MM.1S (cell line): ENCODE results near the gene MTMR2.

Experiments used
- DNase-seq: peaks from one replicate; pipeline ENCODE4 v3.0.0-alpha.2; 2015
- H2AFZ ChIP-seq: fragments of 300-600 bp; sonication (generic); 2 replicates; pipeline ENCODE4 v1.6.0; 2016; ENCODE audit warnings: antibody characterized with exemption, low read length
- H3F3A ChIP-seq: fragments of 300-600 bp; sonication (generic); 2 replicates; pipeline ENCODE4 v1.6.1; 2016; ENCODE audit warnings: mild to moderate bottlenecking, antibody characterized with exemption, low read length, moderate library complexity, mixed read lengths; ENCODE audit not compliant: insufficient read depth
- H3K27ac ChIP-seq: fragments of 300-600 bp; sonication (generic); 2 replicates; pipeline ENCODE4 v1.5.1; 2016; ENCODE audit warnings: mild to moderate bottlenecking, low read length
- H3K27me3 ChIP-seq: fragments of 300-600 bp; sonication (generic); replicated peaks from 2 replicates; pipeline ENCODE4 v1.6.0; 2016; ENCODE audit warnings: low read length; ENCODE audit not compliant: insufficient read depth
- H3K36me3 ChIP-seq: fragments of 300-600 bp; sonication (generic); replicated peaks from 2 replicates; pipeline ENCODE4 v1.6.1; 2016; ENCODE audit warnings: mild to moderate bottlenecking, low read length, mixed read lengths; ENCODE audit not compliant: insufficient read depth
- H3K4me1 ChIP-seq: fragments of 300-600 bp; sonication (generic); 2 replicates; pipeline ENCODE4 v1.6.1; 2016; ENCODE audit warnings: low read length, mixed read lengths
- H3K4me2 ChIP-seq: fragments of 300-600 bp; sonication (generic); 2 replicates; pipeline ENCODE4 v1.6.0; 2016; ENCODE audit warnings: low read depth, low read length
- H3K4me3 ChIP-seq: fragments of 300-600 bp; sonication (generic); 2 replicates; pipeline ENCODE4 v1.5.1; 2016; ENCODE audit warnings: low read length, mixed read lengths
- H3K79me2 ChIP-seq: fragments of 300-600 bp; sonication (generic); 2 replicates; pipeline ENCODE4 v1.6.1; 2016; ENCODE audit warnings: mixed run types, low read length, mixed read lengths
- H3K9ac ChIP-seq: fragments of 300-600 bp; sonication (generic); 2 replicates; pipeline ENCODE4 v1.6.1; 2016; ENCODE audit warnings: low read length, mixed read lengths
- H3K9me2 ChIP-seq: fragments of 300-600 bp; sonication (generic); replicated peaks from 2 replicates; pipeline ENCODE4 v1.6.1; 2016; ENCODE audit warnings: mild to moderate bottlenecking, low read length, mixed read lengths; ENCODE audit not compliant: insufficient read depth
- H3K9me3 ChIP-seq: fragments of 300-600 bp; sonication (generic); replicated peaks from 2 replicates; pipeline ENCODE4 v1.6.1; 2016; ENCODE audit warnings: mild to moderate bottlenecking, low read length, mixed read lengths; ENCODE audit not compliant: insufficient read depth
- H4K20me1 ChIP-seq: fragments of 300-600 bp; sonication (generic); 2 replicates; pipeline ENCODE4 v1.6.1; 2016; ENCODE audit warnings: mild to moderate bottlenecking, low read length, moderate library complexity, mixed read lengths; ENCODE audit not compliant: insufficient read depth
- CTCF ChIP-seq: fragments of 300-600 bp; sonication (generic); IDR thresholded peaks from 2 replicates; pipeline ENCODE4 v1.5.1; 2016; ENCODE audit warnings: antibody characterized with exemption, low read length, mixed read lengths
- EZH2 ChIP-seq: fragments of 300-600 bp; sonication (generic); optimal IDR thresholded peaks from 2 replicates; pipeline ENCODE3; 2017; ENCODE audit warnings: low read depth, mild to moderate bottlenecking, antibody characterized with exemption, low read length, mixed read lengths
- EZH2phosphoT487 ChIP-seq: fragments of 300-600 bp; sonication (generic); IDR thresholded peaks from 2 replicates; pipeline ENCODE4 v1.6.1; 2018; ENCODE audit warnings: antibody characterized with exemption, low read length

MTMR2 gene

GRCh38 chr11:95915051-95915450 lies 8.9 kb downstream of the MTMR2 start:
- no peak overlapping the region for H3K4me2 ChIP-seq
- DNase-seq: no peak
- no peaks in the 10 kb centered on the region for H4K20me1 ChIP-seq
- no peaks in the 10 kb centered on the region for H3F3A ChIP-seq
- no peaks in the 10 kb centered on the region for H3K9me3 ChIP-seq
- TF ChIP-seq EZH2phosphoT487 (no peak), EZH2 (no peak), CTCF (no peak)
- H3K4me3 ChIP-seq: no peak overlapping the region
- no peak overlapping the region for H3K27ac ChIP-seq
- peaks cover 9% of the 10 kb centered on the region; the same call in 1 of the 2 replicates for H3K79me2 ChIP-seq
- H3K36me3 ChIP-seq: no peaks in the 10 kb centered on the region
- H3K9ac ChIP-seq: no peak overlapping the region
- H3K27me3 ChIP-seq: no peaks in the 10 kb centered on the region
- H2AFZ ChIP-seq: no peak overlapping the region
- no peaks in the 10 kb centered on the region for H3K9me2 ChIP-seq
- H3K4me1 ChIP-seq: no peaks in the 10 kb centered on the region

GRCh38 chr11:95913830-95914615 lies 9.9 kb downstream of the MTMR2 start:
- Histone ChIP-seq H3K4me3 (no peak overlapping the region), H4K20me1 (no peaks in the 10 kb centered on the region), H3K9ac (no peak overlapping the region), H3K9me3 (no peaks in the 10 kb centered on the region), H3K4me1 (no peaks in the 10 kb centered on the region), H3F3A (no peaks in the 10 kb centered on the region), H2AFZ (no peak overlapping the region), H3K4me2 (no peak overlapping the region), H3K79me2 (peaks cover 7% of the 10 kb centered on the region; the same call in 1 of the 2 replicates), H3K36me3 (no peaks in the 10 kb centered on the region), H3K27ac (no peak overlapping the region), H3K9me2 (no peaks in the 10 kb centered on the region), H3K27me3 (no peaks in the 10 kb centered on the region)
- DNase-seq: no peak
- TF ChIP-seq CTCF (no peak), EZH2 (no peak), EZH2phosphoT487 (no peak)

GRCh38 chr11:95912902-95913560 lies 10.9 kb downstream of the MTMR2 start:
- Histone ChIP-seq H3K27ac (no peak overlapping the region), H3K4me1 (no peaks in the 10 kb centered on the region), H4K20me1 (no peaks in the 10 kb centered on the region), H3K79me2 (peaks cover 5% of the 10 kb centered on the region; the same call in 1 of the 2 replicates), H3K36me3 (no peaks in the 10 kb centered on the region), H3K9me2 (no peaks in the 10 kb centered on the region), H3K9me3 (no peaks in the 10 kb centered on the region), H3K4me2 (no peak overlapping the region), H2AFZ (no peak overlapping the region), H3K4me3 (no peak overlapping the region), H3F3A (no peaks in the 10 kb centered on the region), H3K9ac (no peak overlapping the region), H3K27me3 (no peaks in the 10 kb centered on the region)
- TF ChIP-seq EZH2phosphoT487: no peak
- no peak for TF ChIP-seq CTCF
- DNase-seq: no peak
